NCI-H226 (cell line): ENCODE data around the gene WDR83.

ENCODE experiments used
- DNase-seq: peaks from one replicate; pipeline ENCODE4 v3.0.0-alpha.2; 2015

WDR83 gene

GRCh38 chr19:12720296-12720695 is 53.7 kb downstream of the WDR83 start:
- DNase-seq, result no peak

DNA sequence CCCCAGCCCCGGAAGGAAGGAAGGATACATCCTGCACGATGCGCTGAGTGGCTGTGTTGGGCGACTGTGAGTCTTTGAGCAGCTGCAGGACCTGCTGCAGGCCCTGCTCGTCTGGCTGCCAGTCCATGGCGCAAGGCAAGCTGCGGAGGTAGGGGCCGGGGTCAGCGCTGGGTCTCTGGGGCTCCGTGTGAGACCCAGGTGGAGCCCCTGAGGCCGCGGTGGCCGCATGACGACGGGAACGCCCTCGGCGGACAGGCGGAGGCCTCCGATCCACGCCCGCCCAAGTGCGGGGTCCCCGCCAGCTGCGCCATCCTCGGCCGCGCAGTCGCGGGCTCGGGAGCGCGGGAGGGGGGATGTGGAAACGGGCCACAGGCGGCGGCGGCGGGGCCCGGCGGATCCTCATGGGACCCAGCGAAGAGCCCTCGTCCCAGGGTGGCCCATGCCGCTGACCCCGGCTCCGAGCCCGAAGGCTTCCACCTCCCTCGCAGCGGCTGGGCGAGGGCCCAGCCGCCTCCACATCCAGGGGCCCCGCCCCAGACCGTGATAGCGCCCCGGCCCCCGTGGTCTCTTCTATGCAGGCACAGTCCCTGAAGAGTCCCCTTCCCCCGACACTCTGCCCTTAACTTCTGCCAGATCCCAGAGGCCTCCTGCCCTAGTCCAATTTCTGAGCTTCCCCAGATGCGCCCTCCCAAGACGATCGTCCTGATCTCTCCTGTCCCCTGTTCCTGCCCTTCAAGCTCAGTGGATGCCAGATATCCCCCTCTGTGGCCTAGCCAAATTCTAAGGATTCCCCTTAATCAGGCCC is 54.4 kb downstream of the WDR83 start:
- DNase-seq, result no peak

GRCh38 chr19:12721656-12722565 is 55.3 kb downstream of the WDR83 start:
- peak; percentile 51 for DNase-seq

DNA sequence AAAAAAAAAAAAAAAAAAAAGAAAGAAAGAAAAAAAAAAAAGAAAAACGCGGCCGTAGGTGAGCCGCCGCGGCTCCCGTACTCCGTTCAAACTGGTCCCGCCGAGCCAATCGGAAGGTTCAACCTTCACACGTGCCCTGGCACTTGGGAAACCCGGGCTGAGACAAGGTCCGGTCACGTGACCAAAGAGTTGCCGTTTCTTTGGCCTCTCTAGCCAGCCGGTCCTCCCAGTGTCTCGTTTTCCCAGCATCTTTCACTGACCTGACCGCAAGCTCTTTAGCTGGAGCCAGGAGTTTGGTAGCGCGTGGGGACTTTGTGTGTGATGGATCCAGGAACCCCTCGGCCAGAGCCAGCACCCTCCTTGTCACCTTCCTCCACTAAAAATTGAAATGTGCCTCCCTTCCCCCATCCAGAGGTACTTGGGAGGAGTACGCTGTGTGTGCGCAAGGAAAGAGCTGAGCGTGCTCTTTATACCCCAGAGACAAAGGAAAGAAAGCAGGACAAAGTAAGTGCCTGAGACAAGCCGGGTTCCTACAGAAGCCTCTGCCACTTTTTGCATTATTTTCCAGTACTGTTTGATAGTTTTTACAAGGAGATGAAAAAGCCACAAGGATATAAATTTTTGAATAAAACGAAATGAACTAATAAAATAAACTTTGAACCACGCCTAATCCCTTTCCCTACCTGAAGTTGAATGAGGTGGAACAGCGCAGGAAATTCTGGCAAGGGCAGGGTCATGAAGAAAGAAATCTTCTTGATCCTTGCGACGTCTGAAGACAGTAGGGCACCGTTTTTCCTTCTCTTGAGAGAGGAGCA is 56.2 kb downstream of the WDR83 start:
- DNase-seq, result peak; percentile 98

DNA sequence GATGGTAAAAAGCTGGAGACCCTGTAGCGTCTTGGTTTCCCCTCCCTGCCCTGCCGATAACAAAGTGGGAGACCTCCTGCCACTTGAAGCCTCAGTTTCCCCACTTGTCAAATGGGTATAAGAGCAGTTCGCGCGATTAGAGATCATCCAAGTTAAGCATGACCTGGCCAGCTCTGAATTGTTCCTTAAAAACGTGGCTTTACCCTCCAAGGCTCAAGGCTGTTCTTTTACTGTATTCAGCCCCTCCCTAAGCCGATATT is 56.7 kb downstream of the WDR83 start:
- no peak for DNase-seq

- DNase-seq, result peak; percentile 28
These were observed 57.2 kb downstream of the WDR83 start, which contains the start of gene TNPO2 for GRCh38 chr19:12723641-12724426. TNPO2 (minus strand) TSS chr19:12723932; CDS start chr19:12720977, 2,955 bp downstream.
